ENCODE measurements around the gene BLOC1S5.

- TF ChIP-seq EHMT2 (IDR thresholded peaks at IDR 0.05; ENCODE audit: low read depth), result no peak
- TF ChIP-seq POLR2AphosphoS2 (conservative IDR thresholded peaks at IDR 0.05; ENCODE audit: low read length), result no peak
- no peak for TF ChIP-seq JUNB (IDR thresholded peaks at IDR 0.05)
- TF ChIP-seq MAX (IDR thresholded peaks at IDR 0.05), result no peak
- TF ChIP-seq MAFK (IDR thresholded peaks at IDR 0.05; ENCODE audit: partially characterized antibody), result no peak
Observed at GRCh38 chr6:8100159-8100854, 36.1 kb upstream of the BLOC1S5 start.

All from A549 (cell line).